Testis (tissue), 2 donors: Measurements from ENCODE around the gene MAGEA6.
"Not testable (repeated sequence)": the region's sequence is repeated elsewhere in the genome, so short reads cannot be mapped to it uniquely, and the experiment has no call there.

Source experiments
- POLR2A ChIP-seq: fragments of 450-650 bp; IDR thresholded peaks from one replicate; pipeline ENCODE4 v1.6.1; 2017; ENCODE audit warnings: antibody characterized with exemption, mild to moderate bottlenecking, moderate library complexity
- TF ChIP-seq, protein P1 (sequence below), 3 experiments: fragments of 450-650 bp in 2 of 3; fragments of 200-600 bp in 1 of 3; sonication (generic) in 1 of 3; IDR thresholded peaks; one replicate each; pipeline ENCODE4 v1.5.1; 2016 to 2019; ENCODE audit warnings: antibody characterized with exemption in 3 of 3, mild to moderate bottlenecking in 2 of 3, moderate library complexity in 1 of 3

DNA sequence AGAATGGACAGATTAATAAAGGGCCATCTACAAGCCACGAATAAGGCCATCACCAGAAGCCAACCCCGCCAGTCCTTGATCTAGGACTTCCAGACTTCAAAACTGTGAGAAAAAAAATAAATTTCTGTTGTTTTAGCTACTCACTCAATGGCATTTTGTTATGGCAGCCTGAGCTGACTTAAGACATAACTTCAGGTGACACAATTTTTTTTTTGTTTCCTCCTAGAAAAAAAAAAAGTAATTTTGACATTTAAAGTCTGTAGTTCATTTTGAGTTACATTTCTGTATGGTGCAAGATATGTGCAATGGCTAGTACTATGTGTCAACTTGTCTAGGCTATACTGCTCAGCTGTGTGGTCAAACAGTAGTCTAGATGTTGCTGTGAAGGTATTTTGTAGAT lies 10.6 kb downstream of the MAGEA6 start, which contains the start of gene CSAG3:
- TF ChIP-seq POLR2A = not testable (repeated sequence)
- TF ChIP-seq, protein P1, sequence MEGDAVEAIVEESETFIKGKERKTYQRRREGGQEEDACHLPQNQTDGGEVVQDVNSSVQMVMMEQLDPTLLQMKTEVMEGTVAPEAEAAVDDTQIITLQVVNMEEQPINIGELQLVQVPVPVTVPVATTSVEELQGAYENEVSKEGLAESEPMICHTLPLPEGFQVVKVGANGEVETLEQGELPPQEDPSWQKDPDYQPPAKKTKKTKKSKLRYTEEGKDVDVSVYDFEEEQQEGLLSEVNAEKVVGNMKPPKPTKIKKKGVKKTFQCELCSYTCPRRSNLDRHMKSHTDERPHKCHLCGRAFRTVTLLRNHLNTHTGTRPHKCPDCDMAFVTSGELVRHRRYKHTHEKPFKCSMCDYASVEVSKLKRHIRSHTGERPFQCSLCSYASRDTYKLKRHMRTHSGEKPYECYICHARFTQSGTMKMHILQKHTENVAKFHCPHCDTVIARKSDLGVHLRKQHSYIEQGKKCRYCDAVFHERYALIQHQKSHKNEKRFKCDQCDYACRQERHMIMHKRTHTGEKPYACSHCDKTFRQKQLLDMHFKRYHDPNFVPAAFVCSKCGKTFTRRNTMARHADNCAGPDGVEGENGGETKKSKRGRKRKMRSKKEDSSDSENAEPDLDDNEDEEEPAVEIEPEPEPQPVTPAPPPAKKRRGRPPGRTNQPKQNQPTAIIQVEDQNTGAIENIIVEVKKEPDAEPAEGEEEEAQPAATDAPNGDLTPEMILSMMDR (IDR thresholded peaks at IDR 0.05) = not testable (repeated sequence)
